ENCODE results near the gene FILIP1L.

The FILIP1L gene

GRCh38 chr3:99883693-99884092 lies 230.6 kb downstream of the FILIP1L start:
- peaks cover 0 to 8% of the 10 kb centered on the region in 2 donors for H3K4me1 ChIP-seq (ENCODE audit: control insufficient read depth in 1 of 2, insufficient read depth in 2 of 2, low read length in 2 of 2)
- no peaks in the 10 kb centered on the region for H3K9me3 ChIP-seq (ENCODE audit: control insufficient read depth in 1 of 2, low read length in 2 of 2)
- H3K4me3 ChIP-seq (ENCODE audit: low read depth in 1 of 2, low read length in 2 of 2) = no peak overlapping the region
- H3K27me3 ChIP-seq (ENCODE audit: low read depth, low read length) = no peaks in the 10 kb centered on the region
- H3K27ac ChIP-seq (ENCODE audit: low read length) = no peak overlapping the region
- H3K36me3 ChIP-seq (ENCODE audit: control insufficient read depth in 1 of 2, insufficient read depth in 2 of 2, low read length in 2 of 2) = no peaks in the 10 kb centered on the region

DNA sequence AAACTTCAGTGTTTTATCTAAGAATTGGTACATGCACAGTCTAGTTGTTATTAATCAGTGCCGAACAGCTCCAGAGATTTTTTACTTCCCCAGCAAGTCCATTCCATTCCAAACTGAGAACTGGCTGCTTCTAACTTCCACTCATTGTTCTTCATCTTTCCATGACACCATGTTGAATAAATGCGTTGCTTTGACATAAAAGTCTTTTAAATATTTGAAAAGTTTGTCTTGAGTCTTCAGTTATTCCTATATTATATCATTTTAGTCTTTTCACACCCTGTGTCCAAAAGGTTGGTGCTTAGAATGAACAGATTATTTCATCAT lies 231.2 kb downstream of the FILIP1L start:
- Histone ChIP-seq H3K4me3 (ENCODE audit: low read depth in 1 of 2, low read length in 2 of 2) (no peak overlapping the region), H3K27ac (ENCODE audit: low read length) (no peak overlapping the region), H3K27me3 (ENCODE audit: low read depth, low read length) (no peaks in the 10 kb centered on the region), H3K9me3 (ENCODE audit: control insufficient read depth in 1 of 2, low read length in 2 of 2) (no peaks in the 10 kb centered on the region), H3K36me3 (ENCODE audit: control insufficient read depth in 1 of 2, insufficient read depth in 2 of 2, low read length in 2 of 2) (no peaks in the 10 kb centered on the region), H3K4me1 (ENCODE audit: control insufficient read depth in 1 of 2, insufficient read depth in 2 of 2, low read length in 2 of 2) (peaks cover 0 to 8% of the 10 kb centered on the region in 2 donors)

- Histone ChIP-seq H3K27ac (ENCODE audit: low read length) (no peak overlapping the region), H3K4me1 (ENCODE audit: control insufficient read depth in 1 of 2, insufficient read depth in 2 of 2, low read length in 2 of 2) (peaks cover 0 to 8% of the 10 kb centered on the region in 2 donors), H3K4me3 (ENCODE audit: low read depth in 1 of 2, low read length in 2 of 2) (no peak overlapping the region), H3K27me3 (ENCODE audit: low read depth, low read length) (no peaks in the 10 kb centered on the region), H3K36me3 (ENCODE audit: control insufficient read depth in 1 of 2, insufficient read depth in 2 of 2, low read length in 2 of 2) (no peaks in the 10 kb centered on the region), H3K9me3 (ENCODE audit: control insufficient read depth in 1 of 2, low read length in 2 of 2) (no peaks in the 10 kb centered on the region)
These were observed 231.7 kb downstream of the FILIP1L start for GRCh38 chr3:99882436-99883137.

DNA sequence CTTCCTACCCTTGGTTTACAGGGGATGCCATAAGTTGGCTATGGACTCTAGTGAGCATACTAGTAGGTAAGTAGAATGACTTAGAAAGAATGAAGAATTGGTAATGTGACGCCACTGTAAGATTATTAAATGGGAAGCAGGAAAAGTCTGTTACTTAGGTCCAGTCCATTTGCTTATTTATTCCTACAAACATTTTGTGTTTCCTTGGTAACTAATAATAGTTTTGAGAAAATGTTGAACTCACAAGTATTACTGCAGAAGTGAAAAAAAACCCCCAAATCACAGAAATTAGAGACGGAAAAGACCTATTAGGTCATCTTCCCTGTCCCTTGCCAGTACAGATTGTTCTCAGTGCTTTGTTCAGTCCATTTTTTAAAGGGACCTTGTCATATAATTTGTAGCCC lies 233.2 kb downstream of the FILIP1L start:
- Histone ChIP-seq H3K9me3 (ENCODE audit: control insufficient read depth in 1 of 2, low read length in 2 of 2) (no peaks in the 10 kb centered on the region), H3K4me1 (ENCODE audit: control insufficient read depth in 1 of 2, insufficient read depth in 2 of 2, low read length in 2 of 2) (peaks cover 0 to 8% of the 10 kb centered on the region in 2 donors), H3K36me3 (ENCODE audit: control insufficient read depth in 1 of 2, insufficient read depth in 2 of 2, low read length in 2 of 2) (no peaks in the 10 kb centered on the region), H3K27ac (ENCODE audit: low read length) (peak overlapping the region; percentile 72), H3K27me3 (ENCODE audit: low read depth, low read length) (no peaks in the 10 kb centered on the region), H3K4me3 (ENCODE audit: low read depth in 1 of 2, low read length in 2 of 2) (no peak overlapping the region)

DNA sequence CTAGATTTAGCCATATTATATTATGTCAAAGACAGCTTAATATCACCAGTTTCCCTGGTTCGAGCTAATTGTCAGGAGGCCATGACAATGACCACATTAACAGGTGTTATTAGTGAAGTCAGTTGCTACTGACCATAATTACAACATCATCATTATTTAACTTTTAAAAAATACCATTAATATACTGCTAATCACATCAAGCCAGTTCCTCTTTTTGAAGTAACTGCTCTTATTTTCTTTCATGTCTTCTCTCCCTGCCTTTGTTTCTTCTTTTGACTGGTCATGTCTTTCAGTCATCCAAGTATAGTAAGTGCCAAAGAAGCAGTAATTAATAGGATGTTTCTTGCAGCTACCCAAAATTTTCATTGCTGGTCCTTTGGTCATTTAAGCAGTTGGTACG lies 235.0 kb downstream of the FILIP1L start:
- Histone ChIP-seq H3K27me3 (ENCODE audit: low read depth, low read length) (no peaks in the 10 kb centered on the region), H3K9me3 (ENCODE audit: control insufficient read depth in 1 of 2, low read length in 2 of 2) (no peaks in the 10 kb centered on the region), H3K36me3 (ENCODE audit: control insufficient read depth in 1 of 2, insufficient read depth in 2 of 2, low read length in 2 of 2) (no peaks in the 10 kb centered on the region), H3K27ac (ENCODE audit: low read length) (peak overlapping the region; percentile 98), H3K4me3 (ENCODE audit: low read depth in 1 of 2, low read length in 2 of 2) (no peak overlapping the region), H3K4me1 (ENCODE audit: control insufficient read depth in 1 of 2, insufficient read depth in 2 of 2, low read length in 2 of 2) (peaks cover 0 to 8% of the 10 kb centered on the region in 2 donors)

DNA sequence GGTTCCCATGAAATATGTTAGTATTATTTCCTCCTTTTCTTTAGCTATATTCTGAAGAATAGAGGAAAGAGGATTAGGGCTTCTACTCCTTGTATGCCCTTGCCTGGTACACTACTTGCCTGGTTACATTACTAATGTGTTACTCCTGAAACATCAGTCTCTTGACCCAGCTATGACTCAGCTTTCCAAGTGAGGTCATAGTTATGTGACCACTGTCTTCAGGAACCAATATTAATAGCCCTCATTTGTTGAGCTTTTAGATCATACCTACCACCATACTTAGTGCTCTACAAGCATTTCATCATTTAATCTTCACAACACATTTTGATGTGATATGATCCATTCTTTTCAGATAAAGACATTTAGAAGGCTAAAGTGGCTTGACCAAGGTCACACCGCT lies 236.3 kb downstream of the FILIP1L start:
- Histone ChIP-seq H3K27ac (ENCODE audit: low read length) (peak overlapping the region; percentile 98), H3K36me3 (ENCODE audit: control insufficient read depth in 1 of 2, insufficient read depth in 2 of 2, low read length in 2 of 2) (no peaks in the 10 kb centered on the region), H3K9me3 (ENCODE audit: control insufficient read depth in 1 of 2, low read length in 2 of 2) (no peaks in the 10 kb centered on the region), H3K4me1 (ENCODE audit: control insufficient read depth in 1 of 2, insufficient read depth in 2 of 2, low read length in 2 of 2) (peaks cover 0 to 8% of the 10 kb centered on the region in 2 donors), H3K4me3 (ENCODE audit: low read depth in 1 of 2, low read length in 2 of 2) (no peak overlapping the region), H3K27me3 (ENCODE audit: low read depth, low read length) (no peaks in the 10 kb centered on the region)

DNA sequence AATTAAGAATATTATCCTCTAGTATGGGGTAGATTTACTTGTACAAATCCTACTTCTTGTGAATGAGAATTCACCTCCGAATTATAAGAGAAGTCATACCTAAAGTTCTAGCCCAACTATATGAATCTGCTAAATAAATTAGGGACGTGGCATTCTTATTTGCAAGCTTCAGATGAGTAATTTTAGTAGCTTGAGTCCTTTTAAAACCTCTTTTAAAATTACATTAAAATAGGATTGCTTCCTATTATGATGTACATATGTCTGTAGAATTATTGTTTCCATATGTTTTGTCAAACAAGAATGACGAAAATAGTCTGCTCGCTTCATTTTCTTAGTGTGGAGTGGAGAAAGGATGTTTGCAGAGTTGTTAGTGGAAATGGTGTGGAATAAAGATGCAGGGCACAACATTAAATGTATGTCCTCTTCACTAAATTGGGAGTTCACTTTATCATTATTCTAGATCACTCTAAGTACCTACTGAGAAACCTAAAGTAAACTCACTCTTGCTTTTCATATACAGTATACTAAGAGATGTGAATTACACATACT lies 237.2 kb downstream of the FILIP1L start:
- no peaks in the 10 kb centered on the region for H3K27me3 ChIP-seq (ENCODE audit: low read depth, low read length)
- H3K4me3 ChIP-seq (ENCODE audit: low read depth in 1 of 2, low read length in 2 of 2) = peak overlapping the region in 1 of 2 donors; percentile 86
- H3K27ac ChIP-seq (ENCODE audit: low read length) = peak overlapping the region; percentile 98
- H3K36me3 ChIP-seq (ENCODE audit: control insufficient read depth in 1 of 2, insufficient read depth in 2 of 2, low read length in 2 of 2) = no peaks in the 10 kb centered on the region
- H3K9me3 ChIP-seq (ENCODE audit: control insufficient read depth in 1 of 2, low read length in 2 of 2) = no peaks in the 10 kb centered on the region
- peaks cover 0 to 7% of the 10 kb centered on the region in 2 donors for H3K4me1 ChIP-seq (ENCODE audit: control insufficient read depth in 1 of 2, insufficient read depth in 2 of 2, low read length in 2 of 2)

- Histone ChIP-seq H3K27ac (ENCODE audit: low read length) (peak overlapping the region; percentile 98), H3K9me3 (ENCODE audit: control insufficient read depth in 1 of 2, low read length in 2 of 2) (no peaks in the 10 kb centered on the region), H3K36me3 (ENCODE audit: control insufficient read depth in 1 of 2, insufficient read depth in 2 of 2, low read length in 2 of 2) (no peaks in the 10 kb centered on the region), H3K27me3 (ENCODE audit: low read depth, low read length) (no peaks in the 10 kb centered on the region), H3K4me1 (ENCODE audit: control insufficient read depth in 1 of 2, insufficient read depth in 2 of 2, low read length in 2 of 2) (peaks cover 0 to 16% of the 10 kb centered on the region in 2 donors), H3K4me3 (ENCODE audit: low read depth in 1 of 2, low read length in 2 of 2) (peak overlapping the region; percentile 78 to 86)
These were observed 238.1 kb downstream of the FILIP1L start for GRCh38 chr3:99875929-99876841.

DNA sequence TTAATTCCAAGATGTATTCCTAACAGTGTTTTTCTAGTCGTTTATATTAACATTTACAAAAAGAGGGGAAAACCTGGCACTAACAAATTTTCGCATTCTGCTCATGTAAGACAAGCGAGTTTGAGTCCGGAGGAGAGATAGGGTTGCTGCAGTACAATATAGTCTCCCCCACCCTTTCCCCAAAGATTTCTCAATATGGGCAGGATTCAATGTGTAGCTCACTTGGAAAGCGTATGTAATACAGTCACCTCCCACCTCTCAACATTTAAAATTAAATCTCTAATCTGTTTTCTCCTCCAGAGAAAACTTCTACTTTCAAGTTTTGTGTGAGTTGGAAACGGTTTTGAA lies 238.7 kb downstream of the FILIP1L start:
- H3K4me3 ChIP-seq (ENCODE audit: low read depth in 1 of 2, low read length in 2 of 2) = peak overlapping the region; percentile 78 to 86
- H3K9me3 ChIP-seq (ENCODE audit: control insufficient read depth in 1 of 2, low read length in 2 of 2) = no peaks in the 10 kb centered on the region
- peak overlapping the region; percentile 98 for H3K27ac ChIP-seq (ENCODE audit: low read length)
- H3K4me1 ChIP-seq (ENCODE audit: control insufficient read depth in 1 of 2, insufficient read depth in 2 of 2, low read length in 2 of 2) = peaks cover 0 to 22% of the 10 kb centered on the region in 2 donors
- H3K27me3 ChIP-seq (ENCODE audit: low read depth, low read length) = no peaks in the 10 kb centered on the region
- peaks cover under 1 to 3% of the 10 kb centered on the region in 2 donors for H3K36me3 ChIP-seq (ENCODE audit: control insufficient read depth in 1 of 2, insufficient read depth in 2 of 2, low read length in 2 of 2)

- peaks cover 10 to 34% of the 10 kb centered on the region in 2 donors for H3K4me1 ChIP-seq (ENCODE audit: control insufficient read depth in 1 of 2, insufficient read depth in 2 of 2, low read length in 2 of 2)
- peaks cover 4 to 8% of the 10 kb centered on the region in 2 donors for H3K36me3 ChIP-seq (ENCODE audit: control insufficient read depth in 1 of 2, insufficient read depth in 2 of 2, low read length in 2 of 2)
- H3K27me3 ChIP-seq (ENCODE audit: low read depth, low read length) = no peaks in the 10 kb centered on the region
- H3K4me3 ChIP-seq (ENCODE audit: low read depth in 1 of 2, low read length in 2 of 2) = peak overlapping the region; percentile 78 to 86
- H3K27ac ChIP-seq (ENCODE audit: low read length) = peak overlapping the region; percentile 98
- no peaks in the 10 kb centered on the region for H3K9me3 ChIP-seq (ENCODE audit: control insufficient read depth in 1 of 2, low read length in 2 of 2)
These were observed 239.9 kb downstream of the FILIP1L start for GRCh38 chr3:99874237-99875002.

All from muscle layer of duodenum (tissue), 2 donors.